NCI-H1105 treated with DMSO at 0.1 percent for 48 hours (cell line): ENCODE data around the gene TSSK1B.
"Not testable (repeated sequence)": the region's sequence is repeated elsewhere in the genome, so short reads cannot be mapped to it uniquely, and the experiment has no call there.

Source experiments
- DNase-seq: peaks from one replicate; lab custom pipeline; 2025; lab: John Stamatoyannopoulos, UW

TSSK1B gene, protein sequence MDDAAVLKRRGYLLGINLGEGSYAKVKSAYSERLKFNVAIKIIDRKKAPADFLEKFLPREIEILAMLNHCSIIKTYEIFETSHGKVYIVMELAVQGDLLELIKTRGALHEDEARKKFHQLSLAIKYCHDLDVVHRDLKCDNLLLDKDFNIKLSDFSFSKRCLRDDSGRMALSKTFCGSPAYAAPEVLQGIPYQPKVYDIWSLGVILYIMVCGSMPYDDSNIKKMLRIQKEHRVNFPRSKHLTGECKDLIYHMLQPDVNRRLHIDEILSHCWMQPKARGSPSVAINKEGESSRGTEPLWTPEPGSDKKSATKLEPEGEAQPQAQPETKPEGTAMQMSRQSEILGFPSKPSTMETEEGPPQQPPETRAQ

DNA sequence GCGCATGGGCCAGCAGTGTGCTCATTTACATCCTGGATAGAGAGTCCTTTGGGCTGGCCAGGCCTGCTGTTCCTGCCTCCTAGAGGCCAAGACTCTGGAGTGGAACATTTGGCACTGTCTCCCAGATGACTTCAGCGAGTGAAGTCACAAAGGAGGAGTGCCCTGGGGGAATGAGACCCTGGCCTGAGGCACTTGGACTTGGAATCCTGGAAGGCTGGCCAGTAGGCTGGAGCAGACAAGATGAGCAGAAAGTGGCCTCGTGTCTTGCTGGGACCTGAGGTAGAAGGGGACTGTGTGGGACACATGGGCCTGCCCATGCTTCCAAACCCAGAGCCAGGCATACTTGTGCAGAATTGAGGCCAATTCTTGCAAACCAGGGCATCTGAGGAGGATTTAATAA lies at the start of gene TSSK1B:
Gene TSSK1B (minus strand): TSS at position 101 of the 400 bp plus-strand sequence. CDS start 150 bp downstream, outside the sequence.
- no peak for DNase-seq

GRCh38 chr5:113480243-113480642 lies 45.5 kb upstream of the TSSK1B start:
- no peak for DNase-seq

GRCh38 chr5:113478691-113479090 lies 43.9 kb upstream of the TSSK1B start:
- no peak for DNase-seq

- DNase-seq: no peak
Observed at GRCh38 chr5:113474100-113474728, 39.4 kb upstream of the TSSK1B start.

- DNase-seq: no peak
Observed at GRCh38 chr5:113463032-113463431, 28.2 kb upstream of the TSSK1B start.

DNA sequence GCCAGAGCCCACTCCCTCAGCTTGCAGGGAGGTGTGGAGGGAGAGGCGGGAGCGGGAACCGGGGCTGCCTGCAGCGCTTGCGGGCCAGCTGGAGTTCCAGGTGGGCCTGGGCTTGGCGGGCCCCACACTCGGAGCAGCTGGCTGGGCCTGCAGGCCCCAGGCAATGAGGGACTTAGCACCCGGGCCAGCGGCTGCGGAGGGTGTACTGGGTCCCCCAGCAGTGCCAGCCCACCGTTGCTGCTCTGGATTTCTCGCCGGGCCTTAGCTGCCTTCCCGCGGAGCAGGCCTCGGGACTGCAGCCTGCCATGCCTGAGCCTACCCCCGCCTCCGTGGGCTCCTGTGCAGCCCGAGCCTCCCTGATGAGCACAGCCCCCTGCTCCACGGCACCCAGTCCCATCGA lies 22.3 kb upstream of the TSSK1B start:
- not testable (repeated sequence) for DNase-seq

DNA sequence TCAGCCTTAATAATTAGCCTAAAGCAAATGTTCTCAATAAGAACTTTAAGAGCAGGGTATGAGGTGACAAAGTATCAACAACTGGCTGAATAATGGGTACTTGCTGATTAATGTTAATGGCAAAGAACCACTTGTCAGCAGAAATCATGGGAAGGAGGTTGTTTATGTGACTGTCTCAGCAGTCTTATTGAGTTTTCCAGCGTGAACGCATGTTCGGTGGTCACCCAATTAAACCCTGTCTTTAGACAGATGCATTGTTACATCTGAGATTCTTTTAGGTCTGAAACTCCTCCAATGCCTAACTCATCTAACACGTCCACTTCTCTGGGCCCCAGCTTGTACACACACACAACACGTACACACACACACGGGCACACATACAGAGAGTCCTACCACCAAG lies 18.2 kb upstream of the TSSK1B start:
- peak; percentile 78 for DNase-seq

- no peak for DNase-seq
Observed at GRCh38 chr5:113451797-113452196, 17.0 kb upstream of the TSSK1B start.

DNA sequence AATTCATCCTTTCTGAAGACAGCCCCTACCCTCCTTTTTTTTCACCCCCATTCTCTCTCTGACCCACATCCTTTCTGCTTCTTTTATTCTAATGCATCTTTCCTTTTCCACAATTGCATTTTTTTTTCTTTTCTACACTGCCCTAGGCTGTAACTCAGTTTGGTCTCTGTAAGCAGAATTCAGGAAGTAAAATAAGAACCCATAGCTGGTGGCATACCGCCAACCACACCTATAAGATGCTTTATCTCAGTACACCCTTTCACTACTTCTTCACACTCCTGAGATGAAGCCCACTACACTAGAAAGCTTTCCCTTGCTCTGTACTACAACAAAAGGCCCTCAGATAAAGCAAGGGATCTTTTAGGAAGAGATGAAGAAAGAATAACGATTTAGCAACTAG lies 16.1 kb upstream of the TSSK1B start:
- no peak for DNase-seq

- no peak for DNase-seq
Observed at GRCh38 chr5:113450462-113450861, 15.7 kb upstream of the TSSK1B start.

DNA sequence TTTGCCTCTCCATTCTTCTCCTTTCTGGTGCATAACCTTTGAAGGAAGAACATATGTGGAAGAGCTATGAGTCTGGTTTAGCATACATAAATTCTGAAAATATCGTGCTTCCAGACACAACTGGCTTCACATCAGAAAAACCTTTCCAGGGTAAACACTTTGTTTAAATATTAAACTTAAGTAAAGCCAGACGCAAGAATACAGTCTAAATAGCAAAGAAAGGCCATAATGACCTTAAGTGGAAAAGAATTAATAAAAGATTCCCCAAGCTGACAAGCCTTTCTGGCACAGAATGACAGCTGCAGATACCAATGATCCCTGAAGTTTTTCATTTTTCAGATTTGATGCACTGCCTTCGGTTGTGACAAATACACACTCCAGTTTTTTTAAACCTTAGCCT lies 13.5 kb upstream of the TSSK1B start:
- DNase-seq: no peak

- no peak for DNase-seq
Observed at GRCh38 chr5:113447498-113448050, 12.8 kb upstream of the TSSK1B start.

GRCh38 chr5:113446358-113446927 lies 11.7 kb upstream of the TSSK1B start:
- no peak for DNase-seq

DNA sequence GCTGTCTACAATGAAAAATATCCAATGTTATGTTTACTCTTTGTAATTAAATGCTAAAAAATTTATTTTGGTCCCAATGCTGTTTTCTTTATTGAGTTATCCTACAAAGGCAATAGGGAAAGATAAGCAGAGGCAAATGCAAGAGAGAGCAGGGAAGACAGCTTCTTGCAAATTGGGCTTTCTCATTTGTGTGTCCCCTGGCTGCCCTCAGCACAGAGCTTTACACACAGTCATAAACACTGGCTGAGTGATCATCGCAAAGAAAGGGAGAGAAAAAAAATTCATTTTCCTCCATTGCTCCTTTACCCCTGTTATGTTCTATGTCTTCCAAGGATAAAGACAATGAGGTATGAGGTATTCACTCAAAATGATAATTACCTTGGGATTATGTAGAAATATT lies 2.3 kb upstream of the TSSK1B start:
- no peak for DNase-seq

DNA sequence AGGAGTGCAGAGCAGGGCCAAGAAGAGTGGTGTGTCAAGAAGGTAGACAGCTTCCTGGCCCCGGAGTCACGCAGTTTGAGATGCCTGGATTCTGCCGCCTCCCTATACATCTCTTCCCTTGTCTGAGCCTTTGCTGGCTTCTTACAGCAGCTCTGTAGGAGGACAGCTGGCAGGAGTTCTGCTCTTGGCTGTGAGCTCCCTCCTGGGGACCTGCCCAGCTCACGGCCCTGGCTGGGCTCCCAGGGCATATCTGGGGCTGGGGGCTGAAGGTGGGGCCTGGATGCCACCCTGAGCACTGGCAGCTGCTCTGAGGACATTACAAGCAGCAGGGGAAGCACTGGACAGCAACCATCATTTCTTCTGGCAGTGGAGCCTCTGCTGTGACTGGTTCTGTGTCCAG lies 786 bp upstream of the TSSK1B start:
- no peak for DNase-seq

- DNase-seq: no peak
Observed at GRCh38 chr5:113433862-113434612, 752 bp downstream of the TSSK1B start.

DNA sequence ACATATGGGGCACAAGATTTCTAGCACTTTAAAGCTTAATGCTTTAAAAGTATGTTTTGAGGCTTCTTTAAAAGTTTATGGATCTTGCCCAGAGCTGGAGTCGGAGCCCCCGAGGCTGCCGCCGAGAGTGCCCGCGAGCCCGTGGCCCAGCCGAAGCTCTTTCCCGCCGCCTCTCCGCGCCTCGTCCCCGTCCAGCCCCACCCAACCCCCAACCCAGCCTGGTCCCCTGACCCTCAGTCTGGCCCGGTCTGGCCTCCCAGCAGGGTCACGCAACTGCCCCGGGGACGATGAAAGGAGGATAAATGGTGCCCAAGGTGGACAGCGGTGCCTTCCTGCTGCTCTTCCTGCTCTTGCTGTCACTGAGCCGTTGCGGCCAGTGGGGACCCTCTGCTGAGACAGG lies 1.7 kb downstream of the TSSK1B start:
- no peak for DNase-seq

DNA sequence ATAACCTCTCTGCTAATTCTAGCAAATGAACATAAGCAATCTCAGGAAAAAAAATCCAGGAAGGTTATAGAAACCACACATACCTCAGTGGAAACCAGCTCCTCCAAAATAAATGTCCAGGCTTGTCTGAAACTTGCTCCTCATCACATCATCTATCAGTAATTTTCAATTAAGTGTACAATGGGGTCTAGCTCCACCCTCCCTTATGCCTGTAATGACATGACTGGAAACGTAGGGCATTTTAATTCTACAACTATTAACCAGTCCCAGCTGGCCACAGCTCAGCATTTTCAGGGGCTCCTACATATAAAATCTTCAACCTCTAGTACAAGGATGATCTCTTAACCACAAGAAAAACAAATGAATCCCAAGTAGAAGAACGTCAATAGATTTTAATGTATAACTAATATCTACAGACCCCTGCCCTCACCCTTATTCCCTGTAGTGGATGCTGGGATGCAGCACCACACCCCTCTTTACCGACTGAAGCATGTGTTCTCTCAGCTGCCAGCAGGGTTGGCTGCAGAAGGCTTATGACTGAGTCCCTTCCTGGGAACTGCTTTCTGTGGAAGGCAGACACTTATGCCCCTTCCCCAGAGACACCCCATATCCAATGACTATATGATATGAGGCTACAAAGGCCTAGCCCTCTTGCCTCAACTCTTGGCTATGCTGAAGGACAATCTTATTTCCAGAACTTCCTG lies 6.8 kb downstream of the TSSK1B start:
- no peak for DNase-seq

GRCh38 chr5:113425909-113426308 lies 8.9 kb downstream of the TSSK1B start:
- no peak for DNase-seq

DNA sequence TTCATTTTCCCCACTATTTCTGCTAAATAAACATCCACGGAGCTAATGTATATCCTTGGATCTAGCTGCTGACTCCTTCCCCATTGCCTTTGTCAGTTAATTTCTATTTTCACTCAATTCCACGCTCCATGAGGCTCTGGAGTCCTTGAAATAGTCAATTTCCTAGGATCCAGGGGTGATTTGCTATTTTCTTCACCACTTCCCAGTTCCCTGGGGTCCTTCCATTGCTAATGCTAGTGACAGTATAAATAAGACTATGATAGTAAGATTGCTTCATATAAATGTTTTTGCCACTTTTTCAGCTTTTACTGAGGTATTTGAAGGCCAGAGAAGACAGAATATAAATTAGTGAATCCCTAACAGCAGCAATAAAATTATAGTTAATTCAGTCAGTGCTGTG lies 13.1 kb downstream of the TSSK1B start:
- no peak for DNase-seq

GRCh38 chr5:113405530-113405929 lies 29.3 kb downstream of the TSSK1B start:
- DNase-seq: no peak

- DNase-seq: no peak
Observed at GRCh38 chr5:113404269-113404668, 30.5 kb downstream of the TSSK1B start.
